HG03060 (cell line): ENCODE results near the gene UBALD1.
A peak's percentile ranks its signal among the peaks of the same experiment; 100 is the strongest.

Experiments used
- ATAC-seq: cut with Tn5 transposase; IDR thresholded peaks from one replicate; pipeline ENCODE4 v1.9.1; 2021; ENCODE audit warnings: low read depth, moderate number of reproducible peaks; ENCODE audit not compliant: unreplicated experiment

The UBALD1 gene

DNA sequence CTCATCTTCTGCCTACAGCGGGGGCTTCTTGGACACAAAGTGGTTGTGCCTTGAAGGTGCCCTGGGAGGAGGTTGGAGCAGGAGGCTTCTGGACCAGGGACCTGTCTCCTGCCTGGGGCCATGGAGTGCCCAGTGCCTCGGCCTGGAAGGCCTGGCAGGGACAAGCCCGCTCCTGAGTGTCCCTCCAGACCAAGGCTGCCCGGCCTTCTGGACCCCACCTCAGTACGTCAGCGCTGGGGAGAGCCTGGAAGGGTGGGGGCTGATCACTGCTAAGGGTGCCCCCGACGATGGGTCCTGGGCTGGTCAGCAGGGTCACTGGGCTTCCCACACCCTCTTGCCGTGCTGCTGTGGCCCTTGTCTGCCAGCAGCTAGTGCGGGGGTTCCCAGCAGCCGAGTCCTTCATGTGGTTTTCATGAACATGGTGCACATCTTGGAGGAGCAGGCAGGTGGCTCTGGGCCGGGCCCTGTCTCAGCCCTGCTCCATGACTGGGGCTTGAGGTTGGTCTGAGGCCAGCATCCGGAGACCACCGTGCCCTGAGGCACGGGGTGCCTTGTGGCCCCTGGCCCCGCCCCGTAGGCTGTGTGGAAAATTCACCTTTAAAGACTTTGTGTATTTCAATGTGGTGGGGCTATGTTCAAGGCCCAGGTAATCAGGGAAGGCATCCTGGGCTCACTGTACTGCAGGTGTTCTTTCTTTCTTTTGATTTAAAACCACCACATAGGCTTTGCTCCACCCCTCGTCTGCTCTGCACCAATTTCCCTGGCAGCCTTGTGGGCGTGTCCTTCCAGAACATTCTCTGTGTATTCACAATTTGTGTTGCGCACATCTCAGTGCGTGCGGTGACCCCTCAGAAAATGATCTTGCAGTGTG is 32.3 kb upstream of the UBALD1 start:
- ATAC-seq = no peak

DNA sequence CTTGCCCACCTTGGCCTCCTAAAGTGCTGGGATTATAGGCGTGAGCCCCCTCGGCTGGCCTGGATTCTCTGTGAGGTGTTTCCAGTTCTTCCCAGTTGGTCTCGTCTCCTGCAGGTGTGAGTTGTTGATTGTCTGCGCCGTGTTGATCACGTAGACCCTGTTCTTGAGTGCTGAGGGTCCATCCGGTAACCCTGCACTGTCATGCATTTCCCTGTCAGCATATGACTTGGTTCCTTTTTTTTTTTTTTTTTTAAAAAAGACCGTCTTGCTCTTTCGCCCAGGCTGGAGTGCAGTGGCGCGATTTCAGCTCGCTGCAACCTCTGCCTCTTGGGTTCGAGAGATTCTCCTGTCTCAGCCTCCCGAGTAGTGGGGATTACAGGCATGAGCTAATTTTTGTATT is 27.2 kb upstream of the UBALD1 start:
- no peak for ATAC-seq

DNA sequence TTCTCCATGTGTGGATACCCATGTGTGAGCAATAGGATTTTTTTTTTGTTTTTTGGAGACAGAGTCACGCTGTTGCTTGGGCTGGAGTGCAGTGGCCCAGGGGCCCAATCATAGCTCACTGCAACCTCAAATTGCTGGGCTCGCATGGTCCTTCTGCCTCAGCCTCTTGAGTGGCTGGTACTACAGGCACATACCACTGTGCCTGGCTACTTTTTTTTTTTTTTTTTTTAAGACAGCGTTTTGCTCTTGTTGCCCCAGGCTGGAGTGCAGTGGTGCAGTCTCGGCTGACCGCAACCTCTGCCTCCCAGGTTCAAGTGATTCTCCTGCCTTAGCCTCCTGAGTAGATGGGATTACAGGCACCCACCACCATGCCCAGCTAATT is 26.6 kb upstream of the UBALD1 start:
- ATAC-seq = no peak

- no peak for ATAC-seq
Observed at GRCh38 chr16:4640572-4641305, 26.1 kb upstream of the UBALD1 start.

- ATAC-seq = no peak
Observed at GRCh38 chr16:4639899-4640509, 25.3 kb upstream of the UBALD1 start.

GRCh38 chr16:4637501-4638166 is 22.9 kb upstream of the UBALD1 start:
- no peak for ATAC-seq

GRCh38 chr16:4636196-4636595 is 21.5 kb upstream of the UBALD1 start:
- ATAC-seq = no peak

DNA sequence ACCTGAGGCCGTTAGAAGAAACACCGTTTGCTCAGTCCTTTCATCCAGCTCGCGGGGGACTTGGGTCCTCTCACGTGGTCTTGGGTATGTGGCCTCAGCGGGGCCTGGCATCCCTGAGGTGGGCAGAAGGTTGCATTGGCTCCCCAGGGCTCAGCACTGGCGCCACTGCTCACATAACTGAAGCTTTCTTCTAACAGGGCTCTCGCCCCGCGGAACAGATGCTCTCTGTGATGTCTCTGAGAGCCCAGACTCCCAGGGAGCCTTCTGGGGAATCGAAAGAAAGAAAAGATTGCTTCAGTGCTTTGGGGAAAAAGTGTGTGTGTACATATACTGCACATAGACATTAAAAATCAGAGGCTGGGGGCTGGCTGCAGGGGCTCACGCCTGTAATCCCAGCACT is 20.1 kb upstream of the UBALD1 start:
- no peak for ATAC-seq

GRCh38 chr16:4633910-4634635 is 19.4 kb upstream of the UBALD1 start:
- ATAC-seq = no peak

DNA sequence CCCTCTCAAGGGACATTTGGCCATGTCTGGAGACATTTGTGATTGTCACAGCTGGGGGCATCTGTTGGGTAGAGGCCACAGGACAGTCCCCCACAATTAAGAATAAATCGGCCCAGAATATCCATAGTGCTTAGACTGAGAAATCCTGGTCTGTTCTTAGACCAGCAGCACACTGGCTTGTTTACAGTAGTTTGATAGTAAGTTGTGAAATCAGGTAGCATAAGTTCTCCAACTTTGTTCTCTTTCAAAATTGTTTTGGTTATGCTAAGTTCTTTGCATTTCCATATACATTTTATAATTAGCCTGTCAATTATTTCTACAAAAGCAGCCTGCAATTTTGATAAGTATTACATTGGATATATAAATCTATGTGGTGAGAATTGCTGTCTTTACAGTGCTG is 16.8 kb upstream of the UBALD1 start:
- no peak for ATAC-seq

DNA sequence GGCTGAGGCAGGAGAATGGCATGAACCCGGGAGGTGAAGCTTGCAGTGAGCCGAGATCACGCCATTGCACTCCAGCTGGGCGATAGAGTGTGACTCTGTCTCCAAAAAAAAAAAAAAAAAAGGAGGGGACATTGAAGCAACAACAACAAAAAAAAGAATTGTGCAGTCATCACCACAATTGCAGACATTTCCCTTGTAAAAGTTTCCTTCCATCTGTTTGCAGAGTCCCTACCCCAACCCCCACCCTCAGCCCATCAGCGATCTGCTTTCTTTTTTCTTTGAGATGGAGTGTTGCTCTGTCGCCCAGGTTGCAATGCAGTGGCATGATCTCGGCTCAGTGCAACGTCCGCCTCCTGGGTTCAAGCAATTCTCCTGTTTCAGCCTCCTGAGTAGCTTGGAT is 13.6 kb upstream of the UBALD1 start:
- ATAC-seq = no peak

- ATAC-seq = no peak
Observed at GRCh38 chr16:4626396-4626795, 11.7 kb upstream of the UBALD1 start.

GRCh38 chr16:4625560-4626159 is 11.0 kb upstream of the UBALD1 start:
- no peak for ATAC-seq

DNA sequence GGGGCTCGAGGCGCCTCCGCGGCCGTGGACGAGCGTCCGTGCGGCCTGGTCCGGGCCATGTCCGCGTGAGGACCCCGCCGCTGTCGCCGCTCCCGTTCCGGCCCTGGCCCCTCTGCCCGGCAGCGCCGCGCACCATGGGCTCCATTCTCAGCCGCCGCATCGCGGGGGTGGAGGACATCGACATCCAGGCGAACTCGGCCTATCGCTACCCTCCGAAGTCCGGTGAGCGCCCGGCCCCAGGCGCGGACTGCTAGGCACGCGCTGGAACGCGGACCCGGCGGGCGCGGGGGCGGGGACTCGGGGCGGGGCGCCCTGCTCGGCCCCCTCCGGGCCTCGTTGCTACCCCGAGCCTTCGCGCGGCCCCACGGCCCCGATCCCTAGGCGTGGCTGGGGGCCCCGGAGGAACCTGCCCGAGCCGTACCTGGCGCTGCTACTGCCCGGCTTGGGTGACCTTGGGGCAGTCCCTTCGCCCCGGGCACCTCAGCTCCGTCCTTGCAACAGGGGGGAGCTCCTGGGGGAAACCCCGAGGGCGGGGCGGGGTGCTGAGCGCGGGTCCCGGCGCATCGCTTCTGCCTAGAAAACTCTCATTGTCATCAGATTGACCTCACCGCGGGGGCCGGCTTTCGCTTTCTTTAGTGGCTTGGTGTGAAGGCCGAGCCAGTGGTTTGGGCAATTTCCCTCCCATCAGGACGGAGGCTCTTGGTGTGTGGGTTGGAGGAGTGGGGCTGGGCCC is 10.3 kb upstream of the UBALD1 start:
- ATAC-seq = peak; percentile 36

DNA sequence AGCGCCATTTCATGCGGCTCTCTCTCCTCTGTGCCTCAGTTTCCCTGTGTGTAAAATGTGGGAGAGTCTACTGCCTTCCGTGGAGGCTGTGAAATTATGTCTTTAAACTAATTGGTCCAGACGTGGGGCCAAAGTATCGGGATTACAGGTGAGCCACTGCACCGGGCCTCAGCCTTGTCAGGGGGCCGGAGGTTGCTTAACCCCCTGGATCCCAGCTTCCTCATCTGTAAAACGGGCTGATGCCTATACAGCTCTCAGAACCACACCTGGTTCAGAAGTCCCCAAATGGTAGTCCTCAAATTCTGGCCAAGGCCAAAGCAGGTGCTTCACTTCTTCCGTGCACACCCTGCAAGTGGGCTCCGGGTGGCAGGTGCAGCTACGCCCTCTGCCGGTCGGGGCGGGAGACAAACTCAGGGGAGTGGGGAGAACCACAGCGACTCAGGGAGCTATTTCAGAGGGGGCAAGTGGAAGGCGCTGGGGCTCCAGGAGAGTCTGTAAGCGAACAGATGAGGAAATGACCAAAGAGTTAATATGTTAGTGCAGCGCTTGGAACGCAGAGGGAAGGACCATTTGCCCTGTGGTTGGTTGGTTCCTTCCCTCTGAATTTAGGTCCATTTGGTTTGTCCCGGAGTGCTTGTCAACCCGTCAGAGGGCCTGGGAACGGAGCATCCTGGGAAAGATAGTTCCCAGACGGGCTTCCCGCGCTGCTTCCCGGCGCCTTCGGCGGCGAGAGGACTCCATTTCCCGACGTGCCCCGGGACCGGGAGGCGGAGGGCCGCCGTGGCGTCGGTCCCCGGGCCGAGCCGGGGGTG is 9.5 kb upstream of the UBALD1 start, which contains the start of gene MGRN1:
Gene MGRN1, plus strand, starts transcription at position 812 of the 812 bp plus-strand sequence. CDS start 135 bp downstream, outside the sequence.
- peak; percentile 50 for ATAC-seq

GRCh38 chr16:4623593-4623992 is 8.9 kb upstream of the UBALD1 start:
- ATAC-seq = no peak

DNA sequence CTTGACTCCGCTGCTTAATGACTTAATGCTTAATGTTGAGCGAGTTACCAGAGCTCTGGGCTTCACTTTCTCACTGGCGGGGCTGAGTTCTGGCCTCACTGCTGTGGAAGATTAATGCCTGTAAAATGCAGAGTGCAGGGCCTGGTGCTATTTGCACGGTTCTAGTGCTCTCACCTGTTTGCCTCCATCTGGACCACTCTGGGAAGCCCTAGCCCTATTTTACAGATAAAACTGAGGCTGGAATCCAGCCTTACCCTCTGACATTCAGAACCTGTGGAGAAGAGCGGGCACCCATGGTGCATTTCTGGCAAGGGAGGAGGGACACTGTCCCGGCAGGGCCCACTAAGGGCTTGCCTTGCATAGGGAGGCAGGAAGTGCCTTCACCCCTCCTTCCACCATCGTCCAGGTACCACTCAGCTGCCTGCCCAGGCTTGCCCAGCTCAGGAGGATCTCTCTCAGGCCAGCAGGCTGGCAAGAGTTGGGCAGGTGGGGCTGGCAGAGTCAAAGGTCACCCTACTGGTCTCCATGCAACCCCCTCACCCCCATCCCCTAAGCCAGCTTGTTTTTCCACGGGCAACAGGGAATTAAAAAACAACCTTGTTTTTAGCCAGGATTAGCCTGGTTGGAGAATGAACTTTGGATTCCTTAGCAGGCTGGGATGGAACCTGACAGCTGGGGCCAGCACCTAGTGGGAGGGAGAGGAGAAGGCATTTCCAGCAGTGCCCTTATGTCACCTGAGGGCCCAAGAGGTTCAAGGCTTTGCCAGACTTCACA is 4.1 kb upstream of the UBALD1 start:
- no peak for ATAC-seq

DNA sequence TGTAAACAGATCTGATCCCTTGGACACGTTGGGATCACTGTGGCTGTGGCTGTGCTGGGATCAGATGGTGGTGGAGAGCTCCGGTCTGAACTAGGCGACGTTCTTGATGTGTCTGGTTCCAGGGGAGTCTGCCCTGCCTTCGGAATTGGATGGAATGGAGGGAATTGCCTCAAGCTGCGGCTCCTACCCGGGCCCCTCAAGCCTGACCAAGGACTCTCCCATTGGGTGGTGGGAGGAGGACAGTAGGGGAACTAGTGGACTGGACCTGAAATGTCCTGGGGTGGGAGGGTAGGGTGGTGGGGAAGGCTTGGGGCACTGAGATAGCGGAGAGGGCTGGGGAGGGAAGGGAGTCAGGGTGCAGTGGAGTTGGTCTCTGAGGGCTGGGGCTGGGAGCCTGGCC is 3.2 kb upstream of the UBALD1 start:
- no peak for ATAC-seq
